HG02678 (cell line): ENCODE measurements around the gene RPA3.
A peak's percentile ranks its signal among the peaks of the same experiment; 100 is the strongest.

ENCODE experiments used
- ATAC-seq: cut with Tn5 transposase; IDR thresholded peaks from one replicate; pipeline ENCODE4 v1.9.1; 2021; ENCODE audit warnings: mild to moderate bottlenecking, moderate library complexity; ENCODE audit not compliant: unreplicated experiment

RPA3 gene

DNA sequence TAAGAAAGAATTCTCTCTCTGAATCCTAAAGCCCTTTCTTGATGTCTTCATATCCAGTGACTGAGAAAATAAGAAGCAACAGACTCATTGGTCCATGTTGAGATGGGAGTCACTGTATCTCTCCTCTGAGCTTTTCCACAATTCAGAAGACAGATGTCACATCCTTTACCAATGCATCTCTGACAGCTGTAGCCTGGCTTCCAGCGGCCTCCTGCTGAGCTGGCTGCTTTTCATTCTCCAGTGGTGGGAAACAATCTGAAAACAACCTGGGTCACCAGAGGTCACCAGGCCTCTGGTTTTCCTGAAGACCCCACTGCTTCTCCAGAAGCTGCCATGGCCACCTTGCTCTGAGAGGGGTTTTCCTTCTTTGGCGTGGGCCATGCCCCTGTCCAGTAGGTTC lies 18.3 kb upstream of the RPA3 start:
- no peak for ATAC-seq

DNA sequence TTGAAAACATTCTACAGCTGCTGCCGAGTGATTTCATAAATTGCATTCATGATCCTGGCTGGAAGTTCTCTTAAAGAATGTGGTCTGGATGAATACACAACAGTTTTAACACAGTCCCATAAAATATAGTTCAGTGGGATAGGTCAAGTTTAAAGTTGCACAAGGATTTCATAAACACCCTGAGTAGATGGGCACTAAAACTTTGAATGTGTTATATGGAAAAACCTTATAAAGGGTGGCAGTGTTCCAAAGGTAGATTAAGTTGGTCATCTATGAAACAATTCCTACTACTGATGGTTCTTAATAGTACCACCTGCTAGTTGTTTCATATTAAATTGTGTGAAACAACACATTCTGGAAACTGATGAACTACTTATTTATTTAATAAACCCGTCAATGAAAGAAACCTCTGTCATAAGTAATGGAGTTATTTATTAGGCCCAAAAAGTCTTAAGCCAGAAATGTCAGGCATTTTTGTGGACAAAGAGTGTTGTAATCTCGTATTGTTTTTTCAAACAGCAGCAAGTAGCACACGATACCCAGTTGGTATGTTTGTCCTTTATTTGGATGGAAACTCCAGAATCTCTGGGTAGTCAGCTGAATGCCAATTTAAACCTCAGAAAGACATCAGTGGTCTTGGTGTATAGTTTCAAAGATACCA lies 14.3 kb upstream of the RPA3 start:
- ATAC-seq = no peak

DNA sequence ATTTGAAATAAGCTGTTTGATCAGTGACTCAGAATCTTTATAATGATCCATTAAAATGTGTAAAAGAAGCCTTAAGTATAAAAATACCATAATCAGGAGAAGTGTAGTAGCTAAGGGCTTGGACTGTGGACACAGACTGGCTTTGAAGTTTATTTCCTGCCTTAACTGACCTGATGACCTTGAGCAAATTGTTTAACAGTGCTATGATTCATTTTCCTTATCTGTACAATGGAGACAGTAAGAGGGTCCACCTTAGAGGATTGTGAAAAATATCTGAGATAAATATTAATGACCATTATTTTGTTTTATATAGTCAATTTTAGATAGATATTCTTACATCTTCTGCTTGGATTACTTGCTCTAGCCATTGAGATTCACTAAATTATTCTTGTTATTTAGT lies 13.3 kb upstream of the RPA3 start:
- ATAC-seq = no peak

DNA sequence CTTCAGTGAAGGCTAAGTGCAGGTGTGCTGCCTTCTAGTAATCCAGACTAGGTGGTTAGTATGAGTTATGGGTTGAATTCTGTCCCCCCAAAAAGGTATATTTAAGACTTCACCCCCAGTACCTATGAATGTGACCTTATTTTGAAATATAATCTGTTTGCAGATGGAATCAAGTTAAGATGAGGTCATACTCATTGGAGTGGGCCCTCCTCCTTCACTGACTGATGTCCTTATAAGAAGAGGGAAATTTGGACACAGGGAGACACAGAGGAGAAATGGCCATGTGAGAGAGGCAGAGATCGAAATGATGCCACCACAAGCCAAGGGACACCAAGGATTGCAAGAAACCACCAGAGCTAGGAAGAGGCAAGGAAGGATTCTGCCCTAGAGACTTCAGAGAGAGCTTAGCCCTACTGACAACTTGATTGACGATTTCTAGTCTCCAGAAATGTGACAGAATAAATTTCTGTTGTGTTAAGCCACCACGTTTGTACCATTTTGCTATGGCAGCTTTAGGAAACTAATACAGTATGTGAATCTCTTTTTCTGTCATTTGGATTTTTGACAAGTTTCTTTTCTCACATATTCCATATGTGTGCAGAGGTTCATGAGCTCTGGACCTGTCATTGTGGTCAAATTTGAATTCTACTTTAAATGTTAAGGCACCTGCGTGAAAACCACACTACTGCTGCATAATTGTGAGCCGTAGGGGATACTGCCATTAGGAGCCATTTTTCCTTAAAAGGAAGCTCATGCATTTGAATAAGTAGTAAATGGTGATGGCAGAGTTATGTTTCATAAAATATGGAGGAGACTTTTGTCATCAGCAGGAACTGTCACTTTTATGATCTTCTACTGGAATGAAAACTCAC lies 2.6 kb upstream of the RPA3 start:
- ATAC-seq = no peak

DNA sequence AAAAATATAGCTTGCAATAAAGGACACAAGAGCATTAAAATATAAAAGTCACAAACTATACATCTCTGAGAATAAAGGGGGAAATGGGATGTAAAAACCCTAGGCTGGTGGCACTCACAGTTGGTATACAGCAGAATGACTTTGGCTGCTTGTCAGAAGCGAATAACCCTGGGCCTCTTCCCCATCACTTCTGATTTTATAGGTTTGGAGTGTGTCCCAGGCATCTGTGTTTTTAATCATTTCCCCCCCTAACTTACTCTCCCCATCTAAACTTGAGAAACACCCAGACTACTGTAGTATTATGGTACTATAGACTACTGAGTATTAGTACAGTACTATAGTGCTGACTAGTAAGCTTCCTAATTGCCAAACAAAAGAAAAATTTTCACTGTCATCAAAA lies 1.8 kb upstream of the RPA3 start:
- ATAC-seq = no peak

DNA sequence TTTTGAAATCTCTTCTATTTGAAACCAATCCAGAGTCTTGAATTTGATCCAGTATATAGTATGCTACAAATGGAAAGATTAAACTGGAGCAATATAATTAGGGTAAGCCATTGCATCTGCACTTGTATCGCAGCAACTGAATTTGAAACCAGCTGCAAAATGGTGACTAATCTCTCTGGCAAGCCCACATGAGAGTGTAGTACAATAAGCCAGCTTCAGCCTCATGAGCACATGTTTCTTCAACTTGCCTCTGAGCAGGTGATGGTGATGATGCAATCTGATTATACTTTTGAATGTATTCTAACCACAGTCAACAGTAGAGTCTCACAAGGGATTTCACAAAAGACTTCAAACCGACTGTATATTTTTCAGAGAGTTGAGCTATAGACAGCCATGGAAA lies 829 bp upstream of the RPA3 start:
- ATAC-seq = peak; percentile 96

DNA sequence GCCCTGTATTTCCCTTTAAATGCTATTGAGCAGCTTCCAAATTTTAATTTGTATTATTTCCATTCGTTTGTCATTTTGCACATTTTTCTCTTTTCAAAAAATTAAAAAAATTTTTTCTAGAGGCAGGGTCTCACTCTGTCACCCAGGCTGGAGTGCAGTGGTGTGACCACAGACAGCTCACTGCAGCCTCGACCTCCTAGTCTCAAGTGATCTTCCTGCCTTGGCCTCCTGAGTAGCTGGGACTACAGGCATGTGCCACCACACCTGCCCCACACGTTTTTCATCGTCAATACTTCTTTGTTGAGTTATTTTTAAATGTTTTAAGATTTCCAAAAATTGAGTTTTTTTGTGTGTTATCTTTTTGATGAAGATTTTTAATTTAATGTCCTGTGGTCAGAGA lies 4.7 kb downstream of the RPA3 start:
- ATAC-seq = no peak

DNA sequence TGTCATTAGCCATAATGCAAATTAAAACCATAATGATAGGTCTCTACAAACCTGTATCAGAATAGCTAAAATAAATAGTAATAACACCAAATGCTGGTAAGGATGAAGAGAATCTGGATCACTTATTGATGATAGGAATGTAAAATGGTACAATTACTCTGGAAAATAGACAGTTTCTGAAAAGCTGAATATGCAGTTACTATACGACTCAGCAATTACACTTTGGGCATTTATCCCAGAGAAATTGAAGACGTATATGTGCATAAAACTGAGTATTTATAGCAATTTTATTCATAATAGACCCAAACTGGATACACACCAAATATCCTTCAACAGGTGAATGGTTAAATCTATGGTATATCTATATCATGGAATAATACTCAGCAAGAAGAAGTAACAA lies 7.9 kb downstream of the RPA3 start:
- no peak for ATAC-seq

DNA sequence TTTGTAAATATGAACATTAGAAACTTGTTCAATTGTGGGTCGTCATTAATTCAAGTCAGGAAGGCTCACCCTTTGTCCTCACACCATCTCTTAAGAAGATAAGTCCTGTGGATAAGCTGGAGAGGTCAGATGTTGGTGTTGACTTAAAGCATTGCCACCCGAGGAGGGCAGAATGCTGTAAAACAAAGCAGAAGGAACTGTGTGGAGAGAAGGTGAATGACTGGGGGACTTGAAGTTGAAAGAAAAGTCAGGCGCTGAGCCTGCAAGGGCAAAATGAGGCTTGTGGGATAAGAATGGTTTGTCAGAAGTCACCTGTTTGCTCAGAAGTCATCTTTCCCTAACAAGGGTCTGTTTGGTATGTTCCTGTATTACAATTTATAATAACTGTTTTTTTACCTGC lies 9.1 kb downstream of the RPA3 start:
- ATAC-seq = no peak

DNA sequence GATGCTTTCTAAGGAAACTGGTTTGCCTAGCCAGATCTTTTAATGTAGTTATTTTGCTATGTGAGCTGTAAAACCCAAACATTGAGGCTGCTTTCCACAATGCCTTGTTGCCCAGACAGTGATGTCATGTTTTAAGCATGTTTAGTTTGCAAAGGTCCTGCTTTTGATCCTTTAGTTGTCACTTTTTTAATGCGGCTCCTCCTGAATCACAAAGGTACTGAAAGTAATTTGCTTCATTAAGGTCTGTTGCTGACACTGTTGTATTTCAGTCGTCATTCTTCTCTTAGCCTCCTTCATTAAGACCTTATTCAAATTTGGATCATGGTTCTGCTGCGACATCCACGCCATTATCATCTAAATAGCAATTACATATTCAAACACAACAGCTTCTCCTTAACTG lies 10.6 kb downstream of the RPA3 start:
- ATAC-seq = no peak

DNA sequence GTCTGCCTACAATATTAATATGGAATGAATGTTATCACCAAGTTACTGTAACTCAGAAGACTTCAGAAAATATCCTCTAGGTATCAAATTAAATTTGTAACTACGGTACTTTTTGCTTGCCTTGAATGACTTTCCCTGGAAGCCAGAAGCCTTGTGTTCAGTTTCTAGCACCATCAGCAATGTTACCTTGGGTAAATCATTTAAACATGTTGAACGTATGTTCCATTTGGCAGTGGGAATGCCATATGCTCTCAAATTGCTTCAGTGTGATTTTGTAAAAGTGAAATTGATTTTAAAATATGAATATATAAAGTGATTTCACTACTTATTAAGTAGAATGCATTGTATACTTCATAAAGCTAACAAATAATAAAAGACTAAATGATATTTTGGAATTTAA lies 11.2 kb downstream of the RPA3 start:
- ATAC-seq = no peak

DNA sequence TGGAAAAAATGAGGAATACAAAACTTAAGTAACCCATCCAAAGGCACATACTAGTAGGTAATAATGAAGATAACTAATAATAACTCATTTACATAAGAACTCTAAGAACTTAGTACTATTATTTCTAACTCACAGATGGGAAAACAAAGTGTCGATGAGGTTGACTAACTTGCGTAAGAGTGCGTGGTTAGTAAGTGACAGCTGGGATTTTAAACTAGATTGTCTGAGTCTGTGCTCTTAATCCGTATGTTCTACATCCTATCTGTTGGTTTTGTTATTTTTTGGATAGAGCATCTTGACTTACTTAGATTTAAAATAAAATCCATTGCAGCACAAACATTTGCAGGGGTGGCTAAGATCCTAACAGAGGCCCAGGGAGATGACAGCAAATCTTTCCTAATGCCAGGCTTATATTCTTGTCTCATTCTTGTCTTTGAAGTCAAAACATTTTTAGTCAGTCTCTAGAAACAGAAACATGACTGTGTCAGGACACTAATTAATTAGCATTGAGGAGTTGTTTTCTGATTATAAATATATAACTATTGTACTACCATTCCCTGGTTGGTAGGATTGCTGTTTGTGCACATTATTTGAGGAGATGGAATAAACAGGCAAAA lies 11.7 kb downstream of the RPA3 start:
- peak; percentile 26 for ATAC-seq

DNA sequence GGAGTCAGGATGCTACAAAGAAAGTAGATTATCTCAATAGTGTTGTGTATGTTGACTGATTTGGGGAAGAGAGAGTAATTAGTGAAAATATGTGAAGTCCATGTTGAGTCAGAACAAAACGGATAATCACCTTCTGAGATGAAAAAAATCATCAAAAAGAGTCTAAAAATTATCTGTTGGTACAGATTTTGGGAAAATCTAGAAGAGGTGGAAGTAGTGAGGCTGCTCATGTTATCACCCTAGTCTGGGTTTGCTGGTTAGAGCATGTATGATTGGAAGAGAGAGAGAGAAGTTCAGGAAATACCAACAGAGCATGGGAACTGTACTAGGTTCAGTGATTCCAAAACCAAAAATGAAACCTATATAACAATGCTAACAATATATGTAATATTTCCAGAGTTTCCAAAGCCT lies 12.3 kb downstream of the RPA3 start:
- ATAC-seq = peak; percentile 63

DNA sequence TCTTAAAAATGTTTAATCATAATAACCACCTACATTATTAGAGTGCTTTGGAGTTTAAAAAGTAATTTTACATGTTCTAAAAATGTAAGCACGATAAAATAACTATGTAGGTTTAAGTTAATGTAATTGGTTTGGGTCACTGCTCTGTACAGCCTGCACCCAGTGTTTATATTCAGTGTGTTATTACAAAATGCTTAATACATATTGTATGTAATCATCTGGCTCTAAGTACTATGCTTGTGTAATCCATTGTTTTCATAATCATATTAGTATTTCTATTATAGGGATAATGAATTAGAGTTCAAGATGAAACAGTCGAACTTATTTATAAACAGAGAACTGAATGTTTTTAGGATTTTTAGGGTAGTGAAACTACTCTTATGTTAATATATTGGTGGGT lies 13.1 kb downstream of the RPA3 start:
- ATAC-seq = no peak

DNA sequence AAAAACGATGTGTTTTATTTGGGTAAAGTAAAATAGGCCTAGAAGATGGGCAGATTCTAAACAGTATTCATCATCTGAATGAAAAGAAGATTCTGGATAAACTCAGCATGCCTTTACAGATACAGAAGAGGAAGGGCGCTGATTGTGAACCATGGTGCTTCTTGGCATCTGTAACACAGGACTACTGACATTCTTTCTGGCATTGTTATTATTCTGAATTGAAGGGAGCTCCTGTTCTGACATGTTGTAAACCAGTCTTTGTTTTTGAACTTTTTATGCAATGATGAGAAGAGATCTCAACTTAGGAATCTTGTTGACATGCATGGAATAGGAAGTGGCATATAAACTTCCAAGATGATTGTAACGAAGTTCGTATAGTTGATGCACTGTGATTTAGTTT lies 13.5 kb downstream of the RPA3 start:
- no peak for ATAC-seq

DNA sequence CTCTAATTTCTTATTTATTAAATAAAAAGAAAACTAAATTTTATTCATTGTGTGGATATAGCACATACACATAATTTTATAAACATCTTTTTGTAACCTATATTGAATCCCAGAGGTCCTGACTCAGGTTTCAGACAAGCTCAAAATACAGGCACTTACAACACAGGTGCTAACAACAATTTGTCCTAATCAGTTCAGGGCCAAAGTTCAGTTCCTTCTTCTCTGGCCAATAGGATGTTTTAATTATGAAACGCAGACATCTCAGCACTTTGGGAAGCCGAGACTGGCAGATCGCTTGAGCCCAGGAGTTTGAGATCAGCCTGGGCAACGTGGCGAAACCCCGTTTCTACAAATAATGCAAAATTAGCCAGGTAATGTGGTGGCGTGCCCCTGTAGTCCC lies 15.0 kb downstream of the RPA3 start:
- no peak for ATAC-seq

DNA sequence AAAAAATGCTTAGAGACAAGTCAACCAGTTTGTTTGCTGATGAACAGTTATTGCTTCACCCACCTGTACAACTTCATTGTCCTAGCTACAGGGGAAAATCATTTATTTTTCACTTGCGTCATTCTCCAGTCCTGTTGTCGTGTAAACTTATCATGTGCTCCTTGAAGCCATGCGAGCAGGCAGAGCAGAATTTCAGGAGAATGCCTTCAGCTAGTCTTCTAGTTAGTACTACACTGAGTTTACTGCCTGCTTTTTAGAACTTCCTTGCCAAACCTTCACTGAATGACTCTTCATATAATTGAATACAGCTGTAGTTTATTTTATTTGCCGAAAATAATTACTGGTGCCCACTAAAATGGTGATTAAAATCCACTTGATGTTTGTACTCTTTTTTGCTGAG lies 15.6 kb downstream of the RPA3 start:
- ATAC-seq = no peak

DNA sequence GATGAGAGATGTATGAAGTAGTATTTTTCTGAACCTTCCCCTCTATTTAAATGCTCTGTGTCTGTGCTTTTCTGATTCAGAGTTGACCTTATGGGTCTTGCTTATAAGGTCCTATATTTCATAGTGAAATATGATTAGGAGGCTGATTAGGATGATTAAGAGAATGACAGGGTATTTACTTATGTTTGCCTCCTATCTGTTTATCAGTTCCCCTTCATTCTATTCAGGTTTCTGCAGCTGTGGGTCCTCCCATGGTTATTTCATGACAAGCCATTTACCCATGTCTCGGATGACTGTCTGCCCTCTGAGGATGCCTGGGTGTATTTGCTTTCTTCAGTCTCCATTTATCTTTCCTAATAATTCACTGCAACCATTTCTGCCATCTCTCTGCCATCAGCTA lies 16.9 kb downstream of the RPA3 start:
- no peak for ATAC-seq

DNA sequence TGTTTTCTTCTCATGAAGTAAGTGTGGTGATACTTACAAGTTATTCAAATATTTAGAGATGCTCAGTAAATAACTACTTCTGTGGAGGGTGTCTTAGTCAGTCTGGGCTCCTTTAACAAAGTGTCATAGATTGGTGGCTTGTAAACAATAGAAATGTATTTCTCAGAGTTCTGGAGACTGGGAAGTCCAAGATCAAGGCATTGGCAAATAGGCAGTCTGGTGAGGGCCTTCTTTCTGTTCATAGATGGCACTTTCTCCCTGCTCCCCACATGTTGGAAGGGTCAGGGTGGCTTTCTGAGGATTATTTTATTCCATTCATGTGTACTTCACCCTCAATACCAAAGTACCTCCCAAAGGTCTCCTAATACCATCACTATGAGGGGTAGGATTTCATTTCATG lies 18.4 kb downstream of the RPA3 start:
- no peak for ATAC-seq

DNA sequence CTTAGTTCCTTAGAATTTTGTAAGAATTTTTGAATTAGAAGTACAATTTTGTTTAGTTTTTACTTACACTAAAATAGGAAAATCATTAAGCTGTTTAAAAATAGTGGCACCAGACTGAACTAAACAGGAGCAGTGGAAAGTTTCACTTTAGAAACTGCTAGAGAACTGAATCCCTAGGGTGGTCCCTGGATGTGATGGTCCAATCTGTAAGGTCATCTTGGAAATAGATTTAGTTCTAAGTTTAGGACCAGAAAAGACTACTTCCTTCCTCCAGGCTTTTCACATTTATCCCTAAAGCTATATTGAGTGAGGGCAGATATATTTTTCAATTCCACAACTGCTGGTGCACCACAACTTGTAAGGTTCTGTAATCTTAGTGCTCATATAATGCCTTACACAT lies 19.0 kb downstream of the RPA3 start:
- no peak for ATAC-seq

DNA sequence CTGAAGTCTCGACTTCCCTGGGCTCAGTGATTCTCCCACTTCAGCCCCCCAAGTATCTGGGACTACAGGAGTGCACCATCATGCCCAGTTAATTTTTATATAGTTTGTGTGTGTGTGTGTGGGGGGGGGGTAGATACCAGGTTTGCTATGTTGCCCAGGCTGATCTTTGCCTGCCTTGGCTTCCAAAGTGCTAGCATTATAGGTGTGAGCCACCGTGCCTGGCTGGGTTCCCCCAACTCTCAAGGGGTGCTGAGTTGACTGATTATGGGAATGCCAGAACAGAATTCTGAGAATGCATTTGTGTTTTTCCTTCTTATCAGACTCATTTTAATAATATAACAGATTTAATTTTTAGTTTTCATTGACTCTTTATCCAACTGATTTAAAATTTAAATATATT lies 19.5 kb downstream of the RPA3 start:
- ATAC-seq = no peak

DNA sequence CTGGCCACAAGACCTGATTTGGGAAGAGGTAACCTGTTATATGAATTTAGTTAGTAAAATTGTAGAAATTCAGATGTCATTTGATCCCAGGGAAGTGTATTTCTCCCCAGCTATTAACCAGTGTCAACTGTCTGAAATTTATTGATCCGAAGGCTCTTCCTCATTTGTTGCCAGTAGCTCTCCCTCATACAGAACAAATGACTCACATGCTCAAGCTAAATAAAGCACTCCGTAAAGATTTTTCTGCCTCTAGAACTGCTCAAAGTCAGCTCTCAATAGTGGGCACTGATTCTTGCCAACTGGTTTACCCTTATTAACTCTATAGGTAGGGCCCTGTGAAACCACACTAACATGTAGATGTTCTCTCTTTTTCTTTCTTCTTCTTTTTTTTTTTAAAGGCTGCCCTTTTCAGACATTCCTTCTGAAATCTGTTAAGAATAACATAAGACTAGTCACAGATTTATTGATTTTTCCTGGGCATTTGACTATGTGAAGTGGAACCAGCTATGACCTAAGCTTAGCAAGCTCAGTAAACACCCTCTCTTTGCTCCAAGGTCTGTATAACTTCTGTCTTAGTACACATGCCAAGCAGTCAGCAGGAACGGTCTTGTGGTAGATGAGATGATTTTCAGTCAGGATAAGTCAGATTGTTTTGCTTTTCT lies 21.8 kb downstream of the RPA3 start:
- no peak for ATAC-seq
